Parathyroid adenoma (tissue), 2 donors: ENCODE measurements around the gene TC2N.

Experiments used
- H2AFZ ChIP-seq: fragments of 300-600 bp; sonication (generic); one replicate; pipeline ENCODE4 v1.7.0; 2017; ENCODE audit warnings: antibody characterized with exemption, mild to moderate bottlenecking
- H3K27ac ChIP-seq: fragments of 300-600 bp; sonication (generic); one replicate; pipeline ENCODE4 v1.7.0; 2017
- H3K27me3 ChIP-seq: fragments of 300-600 bp; sonication (generic); one replicate; pipeline ENCODE4 v1.7.0; 2017; ENCODE audit warnings: low read length; ENCODE audit not compliant: control insufficient read depth, insufficient read depth
- H3K36me3 ChIP-seq: fragments of 300-600 bp; sonication (generic); one replicate; pipeline ENCODE4 v1.7.0; 2017; ENCODE audit warnings: low read length; ENCODE audit not compliant: control insufficient read depth, insufficient read depth
- H3K4me1 ChIP-seq: fragments of 300-600 bp; sonication (generic); one replicate; pipeline ENCODE4 v1.7.0; 2017; ENCODE audit warnings: control low read depth
- H3K4me2 ChIP-seq: fragments of 300-600 bp; sonication (generic); one replicate; pipeline ENCODE4 v1.7.0; 2017; ENCODE audit warnings: low read length
- H3K4me3 ChIP-seq: fragments of 300-600 bp; sonication (generic); one replicate; pipeline ENCODE4 v1.7.0; 2017; ENCODE audit warnings: low read depth, low read length
- H3K79me2 ChIP-seq: fragments of 300-600 bp; sonication (generic); one replicate; pipeline ENCODE4 v1.7.0; 2017; ENCODE audit warnings: control low read depth
- H3K9ac ChIP-seq: fragments of 300-600 bp; sonication (generic); one replicate; pipeline ENCODE4 v1.7.0; 2017; ENCODE audit warnings: mild to moderate bottlenecking
- H3K9me3 ChIP-seq: fragments of 300-600 bp; sonication (generic); one replicate; pipeline ENCODE4 v1.7.0; 2017; ENCODE audit warnings: low read length; ENCODE audit not compliant: control insufficient read depth
- CTCF ChIP-seq: fragments of 300-600 bp; sonication (generic); IDR thresholded peaks from one replicate; pipeline ENCODE4 v1.7.0; 2017; ENCODE audit warnings: antibody characterized with exemption, mild to moderate bottlenecking
- donor health status: primary hyperparathyroidism.

TC2N gene

GRCh38 chr14:91774140-91775096 is 92.9 kb downstream of the TC2N start:
- TF ChIP-seq CTCF = no peak
- Histone ChIP-seq H2AFZ (no peak overlapping the region), H3K4me3 (no peak overlapping the region), H3K79me2 (no peaks in the 10 kb centered on the region), H3K4me1 (peaks cover 15% of the 10 kb centered on the region), H3K9me3 (no peaks in the 10 kb centered on the region), H3K27ac (no peak overlapping the region), H3K9ac (no peak overlapping the region), H3K27me3 (no peaks in the 10 kb centered on the region), H3K36me3 (no peaks in the 10 kb centered on the region), H3K4me2 (no peak overlapping the region)

- H3K4me3 ChIP-seq = no peak overlapping the region
Measured at GRCh38 chr14:91770185-91770584, 97.2 kb downstream of the TC2N start.

GRCh38 chr14:91755570-91756295 is 111.6 kb downstream of the TC2N start:
- Histone ChIP-seq H3K4me3 (no peak overlapping the region), H3K27ac (peak overlapping the region; percentile 93), H2AFZ (no peak overlapping the region), H3K79me2 (no peaks in the 10 kb centered on the region), H3K27me3 (no peaks in the 10 kb centered on the region), H3K4me1 (peaks cover 38% of the 10 kb centered on the region), H3K9me3 (no peaks in the 10 kb centered on the region), H3K4me2 (no peak overlapping the region), H3K36me3 (no peaks in the 10 kb centered on the region), H3K9ac (no peak overlapping the region)
- no peak for TF ChIP-seq CTCF

More at GRCh38 chr14:91770185-91770584, 97.2 kb downstream of the TC2N start:
- no peak overlapping the region for H3K27ac ChIP-seq
- peaks cover 14% of the 10 kb centered on the region for H3K4me1 ChIP-seq
- H3K27me3 ChIP-seq = no peaks in the 10 kb centered on the region
- no peak overlapping the region for H2AFZ ChIP-seq
- H3K36me3 ChIP-seq = no peaks in the 10 kb centered on the region
- no peaks in the 10 kb centered on the region for H3K79me2 ChIP-seq
- no peak overlapping the region for H3K4me2 ChIP-seq
- TF ChIP-seq CTCF = no peak
- H3K9ac ChIP-seq = no peak overlapping the region
- no peaks in the 10 kb centered on the region for H3K9me3 ChIP-seq

GRCh38 chr14:91754819-91755218 is 112.5 kb downstream of the TC2N start:
- H3K4me3 ChIP-seq = no peak overlapping the region
- H2AFZ ChIP-seq = no peak overlapping the region
- peaks cover 38% of the 10 kb centered on the region for H3K4me1 ChIP-seq
- no peak for TF ChIP-seq CTCF
- H3K4me2 ChIP-seq = no peak overlapping the region
- H3K27me3 ChIP-seq = no peaks in the 10 kb centered on the region
- H3K9ac ChIP-seq = no peak overlapping the region
- H3K36me3 ChIP-seq = no peaks in the 10 kb centered on the region
- H3K27ac ChIP-seq = peak overlapping the region; percentile 93
- H3K79me2 ChIP-seq = no peaks in the 10 kb centered on the region
- H3K9me3 ChIP-seq = no peaks in the 10 kb centered on the region
